GM12874 (cell line): ENCODE results near the gene NRG2.

Experiments used
- TF ChIP-seq, protein P1 (sequence below): IDR thresholded peaks from 2 replicates; pipeline ENCODE4 v1.5.1; 2011; ENCODE audit warnings: low read depth, mild to moderate bottlenecking, control low read depth, low read length, moderate library complexity; ENCODE audit not compliant: insufficient read depth

The NRG2 gene

DNA sequence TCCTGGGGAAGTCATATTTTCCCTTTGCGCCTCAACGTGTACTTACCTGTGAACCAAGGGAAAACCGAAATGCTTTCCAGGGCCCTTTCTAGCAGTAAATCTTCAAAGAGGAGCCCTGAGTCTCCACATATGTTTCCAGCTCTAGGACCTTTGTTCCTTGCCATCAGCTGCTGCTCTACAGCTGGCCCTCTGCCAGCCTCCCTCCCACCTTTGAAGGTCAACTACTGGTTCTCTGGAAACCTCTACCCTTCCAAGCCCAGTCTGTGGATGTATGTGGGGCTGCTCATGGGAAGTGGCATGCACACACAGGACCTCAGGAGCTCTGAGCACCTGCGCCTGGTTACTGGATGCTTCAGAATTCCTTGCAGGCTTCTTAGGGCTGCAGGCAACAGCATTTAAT lies 130.3 kb downstream of the NRG2 start:
- TF ChIP-seq, protein P1, sequence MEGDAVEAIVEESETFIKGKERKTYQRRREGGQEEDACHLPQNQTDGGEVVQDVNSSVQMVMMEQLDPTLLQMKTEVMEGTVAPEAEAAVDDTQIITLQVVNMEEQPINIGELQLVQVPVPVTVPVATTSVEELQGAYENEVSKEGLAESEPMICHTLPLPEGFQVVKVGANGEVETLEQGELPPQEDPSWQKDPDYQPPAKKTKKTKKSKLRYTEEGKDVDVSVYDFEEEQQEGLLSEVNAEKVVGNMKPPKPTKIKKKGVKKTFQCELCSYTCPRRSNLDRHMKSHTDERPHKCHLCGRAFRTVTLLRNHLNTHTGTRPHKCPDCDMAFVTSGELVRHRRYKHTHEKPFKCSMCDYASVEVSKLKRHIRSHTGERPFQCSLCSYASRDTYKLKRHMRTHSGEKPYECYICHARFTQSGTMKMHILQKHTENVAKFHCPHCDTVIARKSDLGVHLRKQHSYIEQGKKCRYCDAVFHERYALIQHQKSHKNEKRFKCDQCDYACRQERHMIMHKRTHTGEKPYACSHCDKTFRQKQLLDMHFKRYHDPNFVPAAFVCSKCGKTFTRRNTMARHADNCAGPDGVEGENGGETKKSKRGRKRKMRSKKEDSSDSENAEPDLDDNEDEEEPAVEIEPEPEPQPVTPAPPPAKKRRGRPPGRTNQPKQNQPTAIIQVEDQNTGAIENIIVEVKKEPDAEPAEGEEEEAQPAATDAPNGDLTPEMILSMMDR = no peak

DNA sequence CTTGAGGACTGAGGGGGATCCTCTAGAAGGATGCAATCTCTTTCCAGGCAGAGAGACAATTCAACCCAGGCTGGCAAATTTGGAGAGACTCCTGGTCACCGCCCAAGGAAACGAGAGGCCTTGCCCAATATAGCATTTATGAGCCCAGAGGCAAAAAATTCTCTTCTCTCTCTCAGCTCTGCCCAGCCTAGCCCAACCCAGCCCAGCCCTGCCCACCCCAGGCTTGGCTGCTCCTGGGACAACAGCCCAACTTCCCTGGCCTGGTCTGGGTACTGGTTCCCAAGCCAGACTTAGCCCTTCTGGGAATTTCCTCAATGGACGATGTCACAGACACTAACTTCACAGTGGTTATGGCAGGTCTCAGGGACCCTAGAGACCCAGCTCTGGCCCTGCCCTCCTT lies 130.9 kb downstream of the NRG2 start:
- TF ChIP-seq, protein P1 = no peak

DNA sequence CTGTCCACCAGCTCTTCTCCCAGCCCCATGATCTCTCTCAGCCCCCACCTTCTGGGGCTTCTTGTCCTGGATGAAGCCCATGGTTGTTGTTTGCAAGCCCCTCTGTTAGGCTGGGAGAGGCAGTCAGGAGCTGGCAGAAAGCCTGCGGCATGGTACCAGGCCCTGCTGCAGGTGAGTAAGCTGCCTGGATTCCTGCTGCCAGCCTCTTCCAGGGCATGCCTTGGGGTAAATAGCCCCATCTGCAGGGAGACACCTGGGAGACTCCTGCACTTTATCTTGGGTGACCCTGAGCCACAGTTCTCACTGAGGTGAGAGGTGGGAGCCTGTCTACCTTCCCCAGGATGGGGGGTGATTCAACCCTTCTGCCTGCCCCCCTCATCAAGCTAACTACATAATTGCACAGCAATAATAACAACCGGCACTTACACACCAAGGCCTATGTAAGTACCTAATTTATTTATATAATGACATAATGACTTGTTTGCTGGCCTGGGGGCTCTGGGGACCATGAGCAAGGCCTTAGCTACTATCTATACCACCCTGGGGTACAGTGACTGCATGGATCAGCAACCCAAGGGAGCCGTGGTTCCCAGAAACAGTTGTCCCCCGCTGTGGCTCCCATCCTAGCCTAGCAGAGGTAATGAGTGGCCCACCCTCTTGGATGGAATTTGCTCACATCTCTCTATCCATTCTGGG lies 131.5 kb downstream of the NRG2 start:
- TF ChIP-seq, protein P1 = no peak

DNA sequence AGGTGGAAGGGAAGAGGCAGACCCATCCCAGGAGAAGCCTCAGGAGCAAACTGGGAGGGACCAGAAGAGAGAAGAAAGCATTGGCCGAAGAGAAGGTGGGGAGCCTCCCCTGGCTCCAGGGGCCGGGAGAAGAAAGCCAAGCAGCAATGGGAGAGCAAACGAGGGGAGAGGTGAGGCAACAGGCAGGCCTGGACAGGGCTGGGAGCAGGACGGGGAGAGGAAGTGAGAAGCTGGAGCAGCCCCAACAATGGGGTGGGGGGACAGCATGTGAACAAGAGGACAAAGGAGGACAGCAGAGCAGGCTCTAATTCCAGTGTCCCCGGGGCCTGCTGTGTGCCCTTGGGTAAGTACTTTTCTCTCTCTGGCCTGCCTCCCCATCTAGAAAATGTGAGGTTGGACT lies 132.2 kb downstream of the NRG2 start:
- TF ChIP-seq, protein P1 = no peak

DNA sequence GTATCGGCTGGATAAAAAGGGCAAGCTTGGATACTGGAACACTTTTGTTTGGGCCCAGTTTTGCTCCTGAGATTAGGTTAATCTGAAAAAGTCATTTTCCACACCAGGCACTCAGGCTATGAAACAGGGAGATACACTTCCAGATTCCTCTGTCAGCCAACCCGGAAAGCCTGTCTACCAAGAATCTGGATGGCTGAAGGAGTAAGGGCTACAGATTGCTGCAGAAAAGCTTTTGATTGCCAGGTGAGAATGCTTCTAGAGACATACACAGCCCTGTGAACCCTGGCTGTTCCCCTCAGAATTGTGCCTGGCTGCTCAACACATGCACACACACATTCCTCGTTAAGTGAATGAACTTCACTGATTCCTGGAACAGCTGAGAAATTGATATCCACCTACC lies 133.1 kb downstream of the NRG2 start:
- TF ChIP-seq, protein P1 = no peak

DNA sequence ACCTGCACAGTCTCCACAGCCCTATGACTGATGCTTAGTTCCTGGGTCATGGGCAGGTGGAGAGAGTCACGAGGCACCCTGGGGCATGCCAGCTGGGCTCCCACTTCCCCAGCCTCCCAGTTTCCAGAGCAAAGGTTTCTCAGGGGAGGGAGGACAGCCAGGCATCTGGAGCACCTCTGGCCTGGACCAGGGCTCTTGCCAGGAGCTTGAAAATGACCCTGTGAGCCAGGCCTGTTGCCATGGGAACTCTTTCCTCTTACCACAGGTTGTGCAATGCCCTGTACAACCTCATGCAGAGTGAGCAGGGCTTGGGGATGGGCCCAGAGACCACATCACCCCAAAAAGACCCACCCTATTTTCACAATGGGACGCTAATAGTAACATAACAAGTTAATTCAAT lies 134.3 kb downstream of the NRG2 start:
- TF ChIP-seq, protein P1 = no peak

DNA sequence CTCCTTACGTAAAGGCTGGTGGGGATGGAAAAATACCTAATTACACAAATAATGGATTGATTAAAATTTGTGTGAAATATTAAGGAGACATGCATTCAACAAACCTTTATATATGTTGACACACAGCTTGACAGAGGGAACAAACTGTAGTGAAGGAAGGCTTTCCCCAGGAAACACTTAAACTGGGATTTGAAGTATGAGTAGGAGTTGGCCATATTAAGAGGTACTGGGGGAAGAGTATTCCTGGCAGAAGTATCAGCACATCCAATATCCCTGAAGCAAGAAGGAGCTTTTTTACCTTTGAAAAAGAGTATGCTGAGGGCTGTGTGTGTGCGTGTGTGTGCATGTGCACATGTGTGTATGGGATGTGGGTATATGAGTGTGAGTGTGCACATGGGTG lies 136.4 kb downstream of the NRG2 start:
- TF ChIP-seq, protein P1 = no peak
